OCI-LY7 (cell line): Measurements from ENCODE around the gene RBBP8NL. TPM values are rescaled to one million over a fixed set of nuclear protein-coding genes. Genes with fewer than 3 reads are reported as not detected.

Source experiments
- BruUV-seq: library from RNA; stranded (reverse); fragments of 400-500 nt; replicated peaks from 2 replicates; lab custom pipeline; 2021; lab: Mats Ljungman, UMichigan
- CTCF ChIA-PET: fragments of 300-600 bp; sonication (Branson Sonifier 250); formaldehyde crosslinking; loops from one replicate; lab custom pipeline; 2022; ENCODE audit warnings: antibody characterized with exemption; ENCODE audit not compliant: unreplicated experiment; lab: Charles Lee
- POLR2A ChIA-PET: fragments of 300-600 bp; sonication (Branson Sonifier 250); formaldehyde crosslinking; loops from one replicate; lab custom pipeline; 2022; ENCODE audit warnings: antibody characterized with exemption; lab: Charles Lee
- DNase-seq: peaks from one replicate; pipeline ENCODE4 v3.0.0-alpha.2; 2015; ENCODE audit warnings: low spot score
- H2AFZ ChIP-seq: fragments of 200-600 bp; sonication (generic), shearing (Covaris generic); 2 replicates; pipeline ENCODE4 v1.6.1; 2014; ENCODE audit warnings: mild to moderate bottlenecking, antibody characterized with exemption, low read length, moderate library complexity
- H3K27ac ChIP-seq: fragments of 200-600 bp; sonication (generic); 2 replicates; pipeline ENCODE4 v1.5.1; 2014; ENCODE audit warnings: mixed run types, low read depth, mild to moderate bottlenecking, moderate library complexity, low read length, inconsistent platforms; ENCODE audit not compliant: poor library complexity, severe bottlenecking
- H3K36me3 ChIP-seq: fragments of 200-600 bp; sonication (generic); 2 replicates; pipeline ENCODE4 v1.6.1; 2014; ENCODE audit warnings: mild to moderate bottlenecking, antibody characterized with exemption, low read length, moderate library complexity, mixed read lengths; ENCODE audit not compliant: insufficient read depth
- H3K4me1 ChIP-seq: fragments of 200-600 bp; sonication (generic); 2 replicates; pipeline ENCODE4 v1.5.1; 2014; ENCODE audit warnings: mild to moderate bottlenecking, low read length; ENCODE audit not compliant: insufficient read depth, poor library complexity, severe bottlenecking
- H3K4me2 ChIP-seq: fragments of 200-600 bp; sonication (generic); 2 replicates; pipeline ENCODE4 v1.6.1; 2014; ENCODE audit warnings: mild to moderate bottlenecking, low read length
- H3K4me3 ChIP-seq: fragments of 200-600 bp; sonication (generic); 2 replicates; pipeline ENCODE4 v1.5.1; 2014; ENCODE audit warnings: mild to moderate bottlenecking, low read depth, low read length; ENCODE audit not compliant: poor library complexity, severe bottlenecking
- H3K79me2 ChIP-seq: fragments of 200-600 bp; sonication (generic); 2 replicates; pipeline ENCODE4 v1.6.1; 2016; ENCODE audit warnings: low read depth, mild to moderate bottlenecking, low read length, moderate library complexity, mixed read lengths; ENCODE audit not compliant: insufficient read depth
- H3K9me2 ChIP-seq: fragments of 200-600 bp; sonication (generic); 2 replicates; pipeline ENCODE4 v1.6.1; 2016; ENCODE audit warnings: mild to moderate bottlenecking, low read length, mixed read lengths; ENCODE audit not compliant: insufficient read depth
- H3K9me3 ChIP-seq: fragments of 200-600 bp; sonication (generic); 2 replicates; pipeline ENCODE4 v1.6.1; 2014; ENCODE audit warnings: mild to moderate bottlenecking, mixed run types, low read length, mixed read lengths
- H4K20me1 ChIP-seq: fragments of 200-600 bp; sonication (generic); 2 replicates; pipeline ENCODE4 v1.6.1; 2014; ENCODE audit warnings: mild to moderate bottlenecking, antibody characterized with exemption, low read length, moderate library complexity, mixed read lengths; ENCODE audit not compliant: insufficient read depth
- CTCF ChIP-seq: fragments of 200-600 bp; sonication (generic); conservative IDR thresholded peaks from 2 replicates; pipeline ENCODE4 v1.5.1; 2014; ENCODE audit warnings: mild to moderate bottlenecking, antibody characterized with exemption, low read length, moderate library complexity, mixed read lengths
- EZH2phosphoT487 ChIP-seq: fragments of 200-600 bp; sonication (generic); IDR thresholded peaks from 2 replicates; pipeline ENCODE4 v1.6.1; 2018; ENCODE audit warnings: low read depth, borderline replicate concordance, mild to moderate bottlenecking, mixed run types, antibody characterized with exemption, low read length, moderate library complexity, mixed read lengths
- intact Hi-C: fragments of 100-400 bp; cut with micrococcal nuclease; formaldehyde crosslinking; loops from one replicate; pipeline ENCODE4 v1.10.0; 2022; ENCODE audit not compliant: unreplicated experiment
- total RNA-seq, 2 experiments: library from RNA; depleted of rRNA in 1 of 2; stranded (reverse); fragments of >200 nt in 1 of 2; shearing (Covaris generic) in 1 of 2; gene quantifications; 2 replicates each; pipeline ENCODE4 v1.2.3, GENCODE V29; 2014 to 2022

Gene RBBP8NL
- total RNA-seq, 2 experiments from 2014 or later, result not detected

GRCh38 chr20:62361799-62362589 is 65.3 kb downstream of the RBBP8NL start:
- POLR2A ChIA-PET, result no interaction called here
- H3K4me2 ChIP-seq, result no peak overlapping the region
- intact Hi-C loops, result no loop called here
- DNase-seq, result no peak
- H2AFZ ChIP-seq, result no peak overlapping the region
- no peak overlapping the region for H3K4me3 ChIP-seq
- H3K9me2 ChIP-seq, result no peaks in the 10 kb centered on the region
- no peaks in the 10 kb centered on the region for H3K79me2 ChIP-seq
- H4K20me1 ChIP-seq, result no peaks in the 10 kb centered on the region
- H3K27ac ChIP-seq, result no peak overlapping the region
- CTCF ChIA-PET, result no interaction called here
- no peaks in the 10 kb centered on the region for H3K9me3 ChIP-seq
- H3K36me3 ChIP-seq, result no peaks in the 10 kb centered on the region; the same call in 1 of the 2 replicates
- peaks cover 64% of the 10 kb centered on the region for H3K4me1 ChIP-seq
- BruUV-seq, result no TSS peak
- TF ChIP-seq CTCF (no peak), EZH2phosphoT487 (no peak)

GRCh38 chr20:62360854-62361798 is 66.2 kb downstream of the RBBP8NL start:
- H4K20me1 ChIP-seq, result no peaks in the 10 kb centered on the region
- peaks cover 68% of the 10 kb centered on the region for H3K4me1 ChIP-seq
- H3K4me3 ChIP-seq, result no peak overlapping the region
- no peaks in the 10 kb centered on the region for H3K79me2 ChIP-seq
- intact Hi-C loops, result no loop called here
- no peaks in the 10 kb centered on the region; the same call in 1 of the 2 replicates for H3K36me3 ChIP-seq
- no peak for DNase-seq
- POLR2A ChIA-PET, result no interaction called here
- peak overlapping the region; percentile 11 for H3K27ac ChIP-seq
- H3K9me2 ChIP-seq, result no peaks in the 10 kb centered on the region
- TF ChIP-seq EZH2phosphoT487, result no peak
- TF ChIP-seq CTCF, result no peak
- no peak overlapping the region for H3K4me2 ChIP-seq
- CTCF ChIA-PET, result no interaction called here
- H2AFZ ChIP-seq, result no peak overlapping the region
- no TSS peak for BruUV-seq
- H3K9me3 ChIP-seq, result no peaks in the 10 kb centered on the region

Other genes with a start within 250 kb of the RBBP8NL start
- gene MTG2, start 244.5 kb downstream of the RBBP8NL start, total RNA-seq (2014; rRNA removed; shearing (Covaris generic)), result 20.3 and 24.1 TPM in 2 replicates
- 37.5 and 38.6 TPM in 2 replicates for gene MTG2, start 244.5 kb downstream of the RBBP8NL start, total RNA-seq (2022)
- not detected in 2 replicates for gene HRH3, start 207.3 kb downstream of the RBBP8NL start, total RNA-seq (2014; rRNA removed; shearing (Covaris generic))
- gene HRH3, start 207.3 kb downstream of the RBBP8NL start, total RNA-seq (2022), result not detected in 2 replicates
- 17.2 and 20.7 TPM in 2 replicates for gene OSBPL2, start 189.0 kb downstream of the RBBP8NL start, total RNA-seq (2014; rRNA removed; shearing (Covaris generic))
- gene OSBPL2, start 189.0 kb downstream of the RBBP8NL start, total RNA-seq (2022), result 40.0 and 44.8 TPM in 2 replicates
- 123 and 128 TPM in 2 replicates for gene ADRM1, start 124.5 kb downstream of the RBBP8NL start, total RNA-seq (2014; rRNA removed; shearing (Covaris generic))
- gene ADRM1, start 124.5 kb downstream of the RBBP8NL start, total RNA-seq (2022), result 70.7 and 87.0 TPM in 2 replicates
- gene LAMA5, start 60.2 kb downstream of the RBBP8NL start, total RNA-seq (2014; rRNA removed; shearing (Covaris generic)), result 53.3 and 59.3 TPM in 2 replicates
- 144 and 162 TPM in 2 replicates for gene LAMA5, start 60.2 kb downstream of the RBBP8NL start, total RNA-seq (2022)
- gene RPS21, start 40.4 kb downstream of the RBBP8NL start, total RNA-seq (2014; rRNA removed; shearing (Covaris generic)), result 2,092 and 3,376 TPM in 2 replicates
- gene RPS21, start 40.4 kb downstream of the RBBP8NL start, total RNA-seq (2022), result 2,373 and 2,571 TPM in 2 replicates
- 11.1 and 14.8 TPM in 2 replicates for gene CABLES2, start 20.3 kb downstream of the RBBP8NL start, total RNA-seq (2014; rRNA removed; shearing (Covaris generic))
- 22.5 and 23.3 TPM in 2 replicates for gene CABLES2, start 20.3 kb downstream of the RBBP8NL start, total RNA-seq (2022)
- gene GATA5, start 48.5 kb upstream of the RBBP8NL start, total RNA-seq (2014; rRNA removed; shearing (Covaris generic)), result not detected in 2 replicates
- gene GATA5, start 48.5 kb upstream of the RBBP8NL start, total RNA-seq (2022), result not detected in 2 replicates
- 34.4 and 52.4 TPM in 2 replicates for gene SLCO4A1, start 215.0 kb upstream of the RBBP8NL start, total RNA-seq (2014; rRNA removed; shearing (Covaris generic))
- gene SLCO4A1, start 215.0 kb upstream of the RBBP8NL start, total RNA-seq (2022), result 30.4 and 34.3 TPM in 2 replicates